Upper lobe of right lung (tissue), 1 donor: ENCODE results near the gene CDH15. TPM values are rescaled to one million over a fixed set of nuclear protein-coding genes. Genes with fewer than 3 reads are reported as not detected.

Experiments
- ATAC-seq: fragments of 200-7000 bp; cut with Tn5 transposase; one replicate; pipeline ENCODE4 v1.9.1; 2020; ENCODE audit warnings: mild to moderate bottlenecking, moderate library complexity
- DNase-seq: peaks from one replicate; pipeline ENCODE4 v3.0.0-alpha.2; 2020
- H3K27ac ChIP-seq: fragments of 200-600 bp; one replicate; pipeline ENCODE4 v1.8.0; 2022
- H3K27me3 ChIP-seq: fragments of 200-600 bp; one replicate; pipeline ENCODE4 v1.8.0; 2022; ENCODE audit warnings: mild to moderate bottlenecking
- H3K36me3 ChIP-seq: fragments of 200-600 bp; one replicate; pipeline ENCODE4 v1.8.0; 2022
- H3K4me1 ChIP-seq: fragments of 200-600 bp; one replicate; pipeline ENCODE4 v1.8.0; 2022
- H3K4me3 ChIP-seq: fragments of 200-600 bp; one replicate; pipeline ENCODE4 v1.8.0; 2022; ENCODE audit warnings: mild to moderate bottlenecking
- H3K9me3 ChIP-seq: fragments of 200-600 bp; one replicate; pipeline ENCODE4 v1.8.0; 2022
- intact Hi-C: fragments of 100-400 bp; cut with DNase I; formaldehyde crosslinking; loops from one replicate; pipeline ENCODE4 v1.11.0; 2022
- total RNA-seq: library from RNA; stranded (reverse); fragmentation: NEBNext Ultra II Directional; extraction: Animal tissue kit (Norgen Biotek cat#: 25700); gene quantifications from one replicate; pipeline ENCODE4 v1.2.1, GENCODE V29; 2021
- TF ChIP-seq, protein P1 (sequence below): fragments of 200-600 bp; IDR thresholded peaks from one replicate; pipeline ENCODE4 v1.8.0; 2022; ENCODE audit warnings: antibody characterized with exemption
- donor health status: DM: no; HTN: yes; CAD: no; lungs with severe emphysema.

The CDH15 gene
- total RNA-seq, 1 donor from 2014 or later = 0.43 TPM

DNA sequence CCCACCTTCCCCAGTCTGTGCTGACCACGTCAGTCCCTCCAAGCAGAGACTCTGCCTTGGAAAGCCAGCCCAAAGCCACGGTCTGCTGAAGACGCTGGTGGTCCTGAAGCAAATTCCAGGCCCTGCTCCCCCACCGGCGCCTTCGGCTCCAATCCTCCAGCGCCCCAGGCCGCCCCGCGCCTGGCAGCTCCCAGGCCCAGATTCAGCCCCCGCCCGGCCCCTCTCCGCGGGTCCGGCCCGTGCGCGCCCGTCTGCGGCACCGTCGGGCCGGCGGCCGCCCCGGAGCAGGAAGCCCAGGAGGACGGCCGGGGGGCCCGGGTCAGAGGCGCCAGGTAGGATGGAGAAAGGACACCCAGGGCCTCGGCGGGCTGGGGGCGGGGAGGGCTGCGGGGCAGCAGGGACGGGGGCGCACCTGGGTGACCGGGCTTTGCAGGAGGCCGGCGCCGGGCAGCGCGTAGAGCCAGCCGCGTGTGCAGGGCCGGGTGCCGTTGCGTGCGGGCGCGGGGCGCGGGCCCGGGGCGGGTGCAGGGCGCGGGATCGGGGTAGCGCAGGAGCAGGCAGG is 29.4 kb downstream of the CDH15 start:
- Histone ChIP-seq H3K27me3 (peaks cover 47% of the 10 kb centered on the region), H3K4me3 (peak overlapping the region; percentile 40), H3K4me1 (peaks cover 4% of the 10 kb centered on the region), H3K27ac (peak overlapping the region; percentile 47), H3K9me3 (no peaks in the 10 kb centered on the region), H3K36me3 (no peaks in the 10 kb centered on the region)
- TF ChIP-seq, protein P1, sequence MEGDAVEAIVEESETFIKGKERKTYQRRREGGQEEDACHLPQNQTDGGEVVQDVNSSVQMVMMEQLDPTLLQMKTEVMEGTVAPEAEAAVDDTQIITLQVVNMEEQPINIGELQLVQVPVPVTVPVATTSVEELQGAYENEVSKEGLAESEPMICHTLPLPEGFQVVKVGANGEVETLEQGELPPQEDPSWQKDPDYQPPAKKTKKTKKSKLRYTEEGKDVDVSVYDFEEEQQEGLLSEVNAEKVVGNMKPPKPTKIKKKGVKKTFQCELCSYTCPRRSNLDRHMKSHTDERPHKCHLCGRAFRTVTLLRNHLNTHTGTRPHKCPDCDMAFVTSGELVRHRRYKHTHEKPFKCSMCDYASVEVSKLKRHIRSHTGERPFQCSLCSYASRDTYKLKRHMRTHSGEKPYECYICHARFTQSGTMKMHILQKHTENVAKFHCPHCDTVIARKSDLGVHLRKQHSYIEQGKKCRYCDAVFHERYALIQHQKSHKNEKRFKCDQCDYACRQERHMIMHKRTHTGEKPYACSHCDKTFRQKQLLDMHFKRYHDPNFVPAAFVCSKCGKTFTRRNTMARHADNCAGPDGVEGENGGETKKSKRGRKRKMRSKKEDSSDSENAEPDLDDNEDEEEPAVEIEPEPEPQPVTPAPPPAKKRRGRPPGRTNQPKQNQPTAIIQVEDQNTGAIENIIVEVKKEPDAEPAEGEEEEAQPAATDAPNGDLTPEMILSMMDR = no peak
- no peak for ATAC-seq
- DNase-seq = peak; percentile 69
- intact Hi-C loops = no loop called here

DNA sequence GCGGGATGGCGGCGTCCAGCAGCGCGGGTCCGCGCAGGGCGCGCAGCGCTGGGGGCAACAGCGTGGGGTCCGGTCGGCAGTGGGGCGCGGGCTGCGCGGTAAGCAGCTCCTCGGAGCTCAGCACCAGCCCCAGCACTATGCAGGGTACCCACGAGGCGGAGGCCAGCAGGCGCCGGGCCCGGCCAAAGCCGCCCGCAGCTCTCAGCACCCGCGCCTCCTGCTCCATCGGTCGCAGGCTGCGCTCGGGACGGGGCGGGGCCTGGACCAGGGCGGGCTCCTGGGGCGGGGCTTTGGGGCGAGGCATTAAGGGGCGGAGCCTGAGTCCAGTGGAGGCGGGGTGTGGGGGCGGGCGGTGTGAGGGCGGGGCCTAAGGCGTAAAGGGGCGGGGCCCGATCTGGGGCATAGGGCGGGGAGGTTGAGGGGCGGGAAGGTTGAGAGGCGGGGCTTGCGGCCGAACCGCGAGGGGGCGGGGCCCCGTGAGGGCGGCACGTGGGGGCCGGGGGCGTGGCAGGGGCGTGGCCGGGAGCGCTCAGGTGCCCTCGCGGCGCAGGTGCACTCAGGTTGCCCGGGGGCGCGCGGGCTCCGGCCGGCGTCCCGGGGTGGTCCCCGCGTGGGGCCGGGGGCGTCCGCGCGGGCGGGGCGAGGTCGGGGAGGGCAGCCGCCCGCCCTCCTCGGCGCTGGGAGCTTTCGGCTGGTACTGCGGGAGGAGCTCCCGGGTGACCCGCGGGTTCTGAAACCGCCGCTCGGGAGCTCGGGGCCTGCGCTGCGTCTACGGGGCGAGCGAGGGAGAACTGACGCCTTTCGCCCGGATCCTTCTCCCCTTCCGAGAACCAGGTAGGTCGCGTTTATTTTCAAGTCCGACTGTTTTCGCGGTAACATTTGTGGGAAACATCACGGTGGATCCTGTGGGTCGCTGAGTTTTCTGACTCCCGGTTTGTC is 30.2 kb downstream of the CDH15 start:
- Histone ChIP-seq H3K36me3 (no peaks in the 10 kb centered on the region), H3K9me3 (no peaks in the 10 kb centered on the region), H3K4me1 (peaks cover 4% of the 10 kb centered on the region), H3K27ac (no peak overlapping the region), H3K4me3 (peak overlapping the region; percentile 40), H3K27me3 (peaks cover 47% of the 10 kb centered on the region)
- DNase-seq = peak; percentile 93
- intact Hi-C loops = no loop called here
- peak; percentile 92 for ATAC-seq
- TF ChIP-seq, protein P1 = no peak

DNA sequence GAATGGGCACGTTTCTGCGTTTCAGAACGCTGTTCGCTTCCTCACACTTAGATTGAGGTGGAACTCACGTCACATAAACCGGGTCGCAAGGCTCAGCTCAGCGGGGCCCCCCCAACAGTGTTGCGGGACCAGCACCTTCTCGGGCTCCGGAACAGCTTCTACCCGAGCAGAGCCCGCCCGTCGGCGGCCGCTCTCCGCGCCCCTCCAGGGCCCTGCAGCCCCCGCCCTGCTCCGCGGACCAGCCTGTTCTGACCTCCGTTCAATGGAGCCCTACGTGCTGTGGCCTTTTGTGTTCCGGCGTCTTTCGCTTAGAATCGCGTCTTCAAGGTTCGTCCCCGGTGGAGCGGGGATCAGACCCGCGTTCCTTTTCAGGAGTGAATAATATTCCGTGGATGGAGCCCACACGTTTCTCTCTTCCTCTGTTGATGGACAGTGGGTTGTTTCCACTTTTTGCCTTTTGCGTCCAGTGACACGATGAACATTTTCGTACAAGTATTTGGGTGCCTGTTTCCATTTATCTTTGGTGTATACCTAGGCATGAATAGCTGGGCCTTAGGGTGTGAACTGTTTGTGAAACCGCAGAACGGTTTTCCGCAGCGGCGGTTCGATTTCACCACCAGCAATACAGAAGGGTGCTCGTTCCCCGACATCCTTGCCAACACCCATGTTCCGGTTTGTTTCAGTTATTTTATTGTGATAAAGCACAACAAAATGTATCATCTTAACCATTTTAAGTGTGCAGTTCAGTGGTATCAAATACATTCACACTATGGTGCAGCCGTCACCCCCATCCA is 31.1 kb downstream of the CDH15 start:
- H3K4me3 ChIP-seq = peak overlapping the region; percentile 31
- DNase-seq = no peak

DNA sequence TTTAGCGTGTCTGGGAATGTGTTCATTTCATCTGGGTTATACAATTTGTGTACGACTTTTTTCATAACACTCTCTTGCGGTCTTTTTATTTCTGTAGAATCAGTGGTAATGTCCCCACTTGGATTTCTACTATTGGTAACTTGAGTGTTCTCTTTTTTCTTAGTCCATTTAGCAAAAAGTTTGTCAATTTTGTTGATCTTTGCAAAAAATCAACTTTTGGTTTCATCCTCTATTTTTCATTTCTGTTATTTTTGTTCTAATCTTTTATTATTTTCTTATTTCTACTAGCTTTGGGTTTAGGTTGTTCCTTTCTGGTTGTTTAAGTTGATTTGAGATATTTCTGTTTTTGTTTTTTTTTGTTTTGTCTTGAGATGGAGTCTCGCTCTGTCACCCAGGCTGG is 36.4 kb downstream of the CDH15 start:
- H3K27ac ChIP-seq = no peak overlapping the region
- no peaks in the 10 kb centered on the region for H3K4me1 ChIP-seq
- TF ChIP-seq, protein P1 = no peak
- no peaks in the 10 kb centered on the region for H3K9me3 ChIP-seq
- no peak for ATAC-seq
- no peak overlapping the region for H3K4me3 ChIP-seq
- no peak for DNase-seq
- intact Hi-C loops = no loop called here
- peaks cover 8% of the 10 kb centered on the region for H3K27me3 ChIP-seq
- no peaks in the 10 kb centered on the region for H3K36me3 ChIP-seq

More for the DNA sequence above, 31.1 kb downstream of the CDH15 start:
- Histone ChIP-seq H3K4me1 (peaks cover 4% of the 10 kb centered on the region), H3K36me3 (no peaks in the 10 kb centered on the region), H3K9me3 (no peaks in the 10 kb centered on the region), H3K27me3 (peaks cover 47% of the 10 kb centered on the region), H3K27ac (no peak overlapping the region)
- intact Hi-C loops = no loop called here
- TF ChIP-seq, protein P1 = no peak
- no peak for ATAC-seq

DNA sequence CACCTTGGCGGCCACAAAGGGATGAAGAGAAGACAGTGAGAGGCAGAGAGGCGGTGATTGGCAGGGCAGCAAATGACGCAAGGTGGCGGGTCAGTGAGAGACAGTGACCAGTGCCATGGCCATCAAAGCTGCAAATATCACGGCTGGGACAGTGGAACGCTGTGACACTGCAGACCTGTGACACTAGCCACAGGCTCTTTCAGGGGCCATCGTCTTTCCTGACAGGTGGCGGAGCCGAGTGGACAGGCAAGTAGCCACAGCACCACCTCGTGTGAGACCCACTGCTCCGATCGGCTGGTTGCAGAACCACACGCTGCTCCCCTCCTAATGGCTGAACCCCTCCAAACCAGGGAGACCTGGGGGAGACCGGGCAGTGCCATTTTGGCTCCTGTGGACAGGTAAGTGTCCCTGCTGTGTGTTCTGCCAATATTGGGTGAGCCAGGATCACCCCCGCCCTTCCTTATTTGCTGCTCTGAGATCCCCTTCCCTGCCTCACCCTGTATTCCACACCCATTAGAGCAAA is 38.0 kb downstream of the CDH15 start:
- peaks cover 3% of the 10 kb centered on the region for H3K27me3 ChIP-seq
- no peak overlapping the region for H3K4me3 ChIP-seq
- DNase-seq (no peak), ATAC-seq (no peak)
- intact Hi-C loops = loop anchor here (10.0 kb wide), 1 partner anchor 265 kb away; no protein-coding TSS in a partner anchor
- no peaks in the 10 kb centered on the region for H3K9me3 ChIP-seq
- H3K36me3 ChIP-seq = no peaks in the 10 kb centered on the region
- H3K4me1 ChIP-seq = no peaks in the 10 kb centered on the region
- TF ChIP-seq, protein P1 = no peak
- H3K27ac ChIP-seq = no peak overlapping the region
